HuH-7.5 (cell line): ENCODE results near the gene CADPS.

Source experiments
- DNase-seq: peaks from one replicate; pipeline ENCODE4 v3.0.0; 2011; ENCODE audit warnings: low spot score

The CADPS gene

GRCh38 chr3:62632510-62633294 lies 242.5 kb downstream of the CADPS start:
- no peak for DNase-seq

- no peak for DNase-seq
Observed at GRCh38 chr3:62631488-62631887, 243.7 kb downstream of the CADPS start.

GRCh38 chr3:62630664-62631063 lies 244.6 kb downstream of the CADPS start:
- no peak for DNase-seq

- no peak for DNase-seq
Observed at GRCh38 chr3:62625268-62625667, 249.9 kb downstream of the CADPS start.

GRCh38 chr3:62624185-62624584 lies 251.0 kb downstream of the CADPS start:
- no peak for DNase-seq

- DNase-seq = peak; percentile 21
Observed at GRCh38 chr3:62622553-62623174, 252.6 kb downstream of the CADPS start.

- DNase-seq = no peak
Observed at GRCh38 chr3:62621925-62622324, 253.3 kb downstream of the CADPS start.

- no peak for DNase-seq
Observed at GRCh38 chr3:62621176-62621575, 254.0 kb downstream of the CADPS start.

GRCh38 chr3:62615258-62615849 lies 259.9 kb downstream of the CADPS start:
- DNase-seq = no peak

GRCh38 chr3:62614527-62614926 lies 260.7 kb downstream of the CADPS start:
- no peak for DNase-seq

GRCh38 chr3:62611541-62612240 lies 263.5 kb downstream of the CADPS start:
- no peak for DNase-seq

GRCh38 chr3:62607287-62608029 lies 267.8 kb downstream of the CADPS start:
- DNase-seq = no peak

GRCh38 chr3:62605413-62606068 lies 269.7 kb downstream of the CADPS start:
- DNase-seq = no peak

- no peak for DNase-seq
Observed at GRCh38 chr3:62604751-62605351, 270.4 kb downstream of the CADPS start.

- no peak for DNase-seq
Observed at GRCh38 chr3:62604298-62604697, 270.9 kb downstream of the CADPS start.

- no peak for DNase-seq
Observed at GRCh38 chr3:62602987-62603386, 272.2 kb downstream of the CADPS start.

GRCh38 chr3:62602129-62602770 lies 273.0 kb downstream of the CADPS start:
- no peak for DNase-seq

GRCh38 chr3:62601238-62602070 lies 273.8 kb downstream of the CADPS start:
- DNase-seq = no peak

GRCh38 chr3:62600033-62600432 lies 275.2 kb downstream of the CADPS start:
- DNase-seq = no peak

GRCh38 chr3:62597491-62597890 lies 277.7 kb downstream of the CADPS start:
- DNase-seq = no peak
